Epithelial cell of proximal tubule (primary cell): ENCODE results near the gene RPL18. TPM values are rescaled to one million over a fixed set of nuclear protein-coding genes. Genes with fewer than 3 reads are reported as not detected.
"Not testable (repeated sequence)": the region's sequence is repeated elsewhere in the genome, so short reads cannot be mapped to it uniquely, and the experiment has no call there.

Experiments used
- DNase-seq: peaks from one replicate; pipeline ENCODE4 v3.0.0-alpha.2; 2011; ENCODE audit warnings: low read depth
- H3K4me3 ChIP-seq: 2 replicates; pipeline ENCODE4 v1.5.1; 2011; ENCODE audit warnings: low read depth, mild to moderate bottlenecking, low read length
- CTCF ChIP-seq: conservative IDR thresholded peaks from 2 replicates; pipeline ENCODE4 v1.5.1; 2012; ENCODE audit warnings: low read depth, mild to moderate bottlenecking, low read length
- total RNA-seq: library from RNA; depleted of rRNA; stranded (reverse); fragments of >200 nt; gene quantifications from 2 replicates; pipeline ENCODE4 v1.2.3, GENCODE V29; 2015

The RPL18 gene
- total RNA-seq, 1 donor from 2014 or later: 2,927 TPM

GRCh38 chr19:48633148-48634035, 14.4 kb upstream of the RPL18 start:
- TF ChIP-seq CTCF: no peak
- peak overlapping the region; percentile 45 for H3K4me3 ChIP-seq

GRCh38 chr19:48632692-48633147, 13.7 kb upstream of the RPL18 start:
- no peak for TF ChIP-seq CTCF
- no peak for DNase-seq
- H3K4me3 ChIP-seq: no peak overlapping the region

More at GRCh38 chr19:48633148-48634035, 14.4 kb upstream of the RPL18 start:
- DNase-seq: no peak

- not testable (repeated sequence) for DNase-seq, H3K4me3 ChIP-seq
Observed at GRCh38 chr19:48632286-48632685, 13.3 kb upstream of the RPL18 start.

- no peak for DNase-seq
- H3K4me3 ChIP-seq: no peak overlapping the region
- no peak for TF ChIP-seq CTCF
Observed at GRCh38 chr19:48631225-48631624, 12.2 kb upstream of the RPL18 start.

GRCh38 chr19:48630296-48631063, 11.5 kb upstream of the RPL18 start:
- DNase-seq: no peak
- no peak overlapping the region for H3K4me3 ChIP-seq
- no peak for TF ChIP-seq CTCF

GRCh38 chr19:48629599-48630295, 10.8 kb upstream of the RPL18 start:
- DNase-seq: no peak
- TF ChIP-seq CTCF: no peak
- H3K4me3 ChIP-seq: no peak overlapping the region

- no peak overlapping the region for H3K4me3 ChIP-seq
- no peak for TF ChIP-seq CTCF
- DNase-seq: no peak
Observed at GRCh38 chr19:48629297-48629598, 10.3 kb upstream of the RPL18 start.
